ENCODE data around the gene AVP. TPM values are rescaled to one million over a fixed set of nuclear protein-coding genes. Genes with fewer than 3 reads are reported as not detected.

AVP gene
- total and polyA plus RNA-seq, 4 donors: 2.5 TPM; not detected in 3

GRCh38 chr20:3111507-3111906, 27.0 kb upstream of the AVP start (continued):
- TF ChIP-seq REST (IDR thresholded peaks at IDR 0.05) (no peak), RXRA (IDR thresholded peaks at IDR 0.05) (no peak), FOXA2 (IDR thresholded peaks at IDR 0.05) (no peak), HNF4G (IDR thresholded peaks at IDR 0.05) (no peak)
- TF ChIP-seq, protein P1, sequence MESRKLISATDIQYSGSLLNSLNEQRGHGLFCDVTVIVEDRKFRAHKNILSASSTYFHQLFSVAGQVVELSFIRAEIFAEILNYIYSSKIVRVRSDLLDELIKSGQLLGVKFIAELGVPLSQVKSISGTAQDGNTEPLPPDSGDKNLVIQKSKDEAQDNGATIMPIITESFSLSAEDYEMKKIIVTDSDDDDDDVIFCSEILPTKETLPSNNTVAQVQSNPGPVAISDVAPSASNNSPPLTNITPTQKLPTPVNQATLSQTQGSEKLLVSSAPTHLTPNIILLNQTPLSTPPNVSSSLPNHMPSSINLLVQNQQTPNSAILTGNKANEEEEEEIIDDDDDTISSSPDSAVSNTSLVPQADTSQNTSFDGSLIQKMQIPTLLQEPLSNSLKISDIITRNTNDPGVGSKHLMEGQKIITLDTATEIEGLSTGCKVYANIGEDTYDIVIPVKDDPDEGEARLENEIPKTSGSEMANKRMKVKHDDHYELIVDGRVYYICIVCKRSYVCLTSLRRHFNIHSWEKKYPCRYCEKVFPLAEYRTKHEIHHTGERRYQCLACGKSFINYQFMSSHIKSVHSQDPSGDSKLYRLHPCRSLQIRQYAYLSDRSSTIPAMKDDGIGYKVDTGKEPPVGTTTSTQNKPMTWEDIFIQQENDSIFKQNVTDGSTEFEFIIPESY (IDR thresholded peaks at IDR 0.05): no peak

- Histone ChIP-seq H3K4me1 (ENCODE audit: control insufficient read depth in 4 of 4, insufficient read depth in 4 of 4, low read length in 3 of 4) (peaks cover 0 to 7% (median 6%) of the 10 kb centered on the region in 4 donors), H3K27ac (ENCODE audit: low read depth in 1 of 2, low read length in 2 of 2) (no peak overlapping the region), H3K9me3 (ENCODE audit: control insufficient read depth in 4 of 4, low read length in 3 of 4) (no peaks in the 10 kb centered on the region), H3K4me3 (ENCODE audit: low read depth in 1 of 3, low read length in 3 of 3) (no peak overlapping the region), H3K36me3 (ENCODE audit: control insufficient read depth in 4 of 4, insufficient read depth in 3 of 4, low read depth in 1 of 4, low read length in 3 of 4) (peaks cover 0 to 15% (median 3%) of the 10 kb centered on the region in 4 donors), H3K9ac (ENCODE audit: low read depth in 1 of 2, low read length in 2 of 2) (no peak overlapping the region), H3K27me3 (ENCODE audit: control insufficient read depth in 4 of 4, insufficient read depth in 4 of 4, low read length in 3 of 4) (no peaks in the 10 kb centered on the region)
- no peak for TF ChIP-seq YY1 (IDR thresholded peaks at IDR 0.05)
- no peak for TF ChIP-seq GABPA (IDR thresholded peaks at IDR 0.05 in 1 of 2, conservative IDR thresholded peaks at IDR 0.05 in 1 of 2)
- TF ChIP-seq, protein P2, sequence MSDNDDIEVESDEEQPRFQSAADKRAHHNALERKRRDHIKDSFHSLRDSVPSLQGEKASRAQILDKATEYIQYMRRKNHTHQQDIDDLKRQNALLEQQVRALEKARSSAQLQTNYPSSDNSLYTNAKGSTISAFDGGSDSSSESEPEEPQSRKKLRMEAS (IDR thresholded peaks at IDR 0.05): no peak
- no peak for TF ChIP-seq HNF4G (IDR thresholded peaks at IDR 0.05)
- TF ChIP-seq, protein P1 (IDR thresholded peaks at IDR 0.05): no peak
- no peak for TF ChIP-seq TAF1 (conservative IDR thresholded peaks at IDR 0.05)
- TF ChIP-seq, protein P3, sequence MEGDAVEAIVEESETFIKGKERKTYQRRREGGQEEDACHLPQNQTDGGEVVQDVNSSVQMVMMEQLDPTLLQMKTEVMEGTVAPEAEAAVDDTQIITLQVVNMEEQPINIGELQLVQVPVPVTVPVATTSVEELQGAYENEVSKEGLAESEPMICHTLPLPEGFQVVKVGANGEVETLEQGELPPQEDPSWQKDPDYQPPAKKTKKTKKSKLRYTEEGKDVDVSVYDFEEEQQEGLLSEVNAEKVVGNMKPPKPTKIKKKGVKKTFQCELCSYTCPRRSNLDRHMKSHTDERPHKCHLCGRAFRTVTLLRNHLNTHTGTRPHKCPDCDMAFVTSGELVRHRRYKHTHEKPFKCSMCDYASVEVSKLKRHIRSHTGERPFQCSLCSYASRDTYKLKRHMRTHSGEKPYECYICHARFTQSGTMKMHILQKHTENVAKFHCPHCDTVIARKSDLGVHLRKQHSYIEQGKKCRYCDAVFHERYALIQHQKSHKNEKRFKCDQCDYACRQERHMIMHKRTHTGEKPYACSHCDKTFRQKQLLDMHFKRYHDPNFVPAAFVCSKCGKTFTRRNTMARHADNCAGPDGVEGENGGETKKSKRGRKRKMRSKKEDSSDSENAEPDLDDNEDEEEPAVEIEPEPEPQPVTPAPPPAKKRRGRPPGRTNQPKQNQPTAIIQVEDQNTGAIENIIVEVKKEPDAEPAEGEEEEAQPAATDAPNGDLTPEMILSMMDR (IDR thresholded peaks at IDR 0.05; ENCODE audit: low read depth, low read length, missing input control): no peak
- no peak for TF ChIP-seq RXRA (IDR thresholded peaks at IDR 0.05)
- TF ChIP-seq JUND (IDR thresholded peaks at IDR 0.05): no peak
- no peak for TF ChIP-seq NR2F2 (IDR thresholded peaks at IDR 0.05)
- TF ChIP-seq REST (IDR thresholded peaks at IDR 0.05): no peak
- no peak for TF ChIP-seq FOXA2 (IDR thresholded peaks at IDR 0.05)
- TF ChIP-seq ATF3 (IDR thresholded peaks at IDR 0.05): no peak
- no peak for TF ChIP-seq RAD21 (IDR thresholded peaks at IDR 0.05)
- no peak for TF ChIP-seq FOXA1 (IDR thresholded peaks at IDR 0.05)
- TF ChIP-seq HNF4A (conservative IDR thresholded peaks at IDR 0.05): no peak
- TF ChIP-seq SP1 (IDR thresholded peaks at IDR 0.05): no peak
- no peak for TF ChIP-seq EGR1 (IDR thresholded peaks at IDR 0.05; ENCODE audit: low read depth in 2 of 2)
- DNase-seq (ENCODE audit: low spot score): no peak
- WGBS: 94% methylated on average over 23 of the region's 23 CpGs
Observed at GRCh38 chr20:3109350-3110302, 25.1 kb upstream of the AVP start.
